HG02759 (cell line): ENCODE data around the gene AGMAT.
"Not testable (repeated sequence)": the region's sequence is repeated elsewhere in the genome, so short reads cannot be mapped to it uniquely, and the experiment has no call there.

ENCODE experiments used
- ATAC-seq: cut with Tn5 transposase; IDR thresholded peaks from one replicate; pipeline ENCODE4 v1.9.1; 2021; ENCODE audit warnings: mild to moderate bottlenecking, moderate library complexity; ENCODE audit not compliant: unreplicated experiment

The AGMAT gene

GRCh38 chr1:15616373-15617172 lies 31.7 kb upstream of the AGMAT start:
- ATAC-seq = peak; percentile 9

GRCh38 chr1:15610167-15610566 lies 25.3 kb upstream of the AGMAT start:
- ATAC-seq = no peak

GRCh38 chr1:15609631-15610030 lies 24.8 kb upstream of the AGMAT start:
- ATAC-seq = no peak

DNA sequence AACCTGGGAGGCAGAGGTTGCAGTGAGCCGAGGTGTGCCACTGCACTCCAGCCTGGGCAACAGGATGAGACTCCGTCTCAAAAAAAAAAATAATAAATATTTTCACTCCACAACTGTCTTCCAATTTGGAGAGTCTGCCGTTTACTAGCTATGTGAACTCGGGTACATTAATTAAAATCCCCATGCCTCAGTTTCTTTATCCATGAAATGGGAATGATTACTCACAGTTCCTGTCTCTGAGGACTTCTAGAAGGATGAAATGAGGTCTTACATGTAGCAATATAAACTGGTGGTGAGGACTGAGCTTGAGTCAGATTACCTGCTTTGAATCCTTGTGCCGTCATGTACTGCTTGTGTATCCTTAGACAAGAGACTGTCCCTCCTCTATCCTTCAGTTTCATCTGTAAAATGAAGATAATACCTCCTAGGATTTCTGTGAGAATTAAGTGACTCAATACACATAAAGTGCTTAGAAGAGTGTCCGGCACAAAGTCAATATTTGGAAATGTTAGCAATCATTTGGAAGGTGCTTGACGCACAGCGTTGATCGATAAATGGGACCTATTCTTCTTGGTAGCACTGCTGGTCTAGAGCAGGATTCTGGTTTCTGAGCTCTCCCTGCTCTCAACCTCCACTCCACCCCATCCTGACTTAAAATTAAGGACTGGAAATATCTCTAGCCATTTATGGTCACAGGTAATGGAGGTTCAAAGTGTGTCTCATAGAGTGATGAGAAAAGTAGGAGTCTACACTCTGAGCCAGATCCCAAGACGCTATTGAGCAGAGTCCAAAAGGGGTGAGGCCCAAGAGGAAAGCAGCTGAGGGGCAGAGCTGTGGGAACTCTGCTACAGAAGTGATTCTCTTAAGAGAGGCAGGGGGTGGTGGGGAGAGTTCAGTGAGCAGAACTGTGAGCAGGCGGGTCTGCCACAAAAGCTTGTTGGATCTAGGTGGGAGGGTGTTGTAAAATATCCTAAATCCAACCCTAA lies 20.8 kb upstream of the AGMAT start:
- no peak for ATAC-seq

DNA sequence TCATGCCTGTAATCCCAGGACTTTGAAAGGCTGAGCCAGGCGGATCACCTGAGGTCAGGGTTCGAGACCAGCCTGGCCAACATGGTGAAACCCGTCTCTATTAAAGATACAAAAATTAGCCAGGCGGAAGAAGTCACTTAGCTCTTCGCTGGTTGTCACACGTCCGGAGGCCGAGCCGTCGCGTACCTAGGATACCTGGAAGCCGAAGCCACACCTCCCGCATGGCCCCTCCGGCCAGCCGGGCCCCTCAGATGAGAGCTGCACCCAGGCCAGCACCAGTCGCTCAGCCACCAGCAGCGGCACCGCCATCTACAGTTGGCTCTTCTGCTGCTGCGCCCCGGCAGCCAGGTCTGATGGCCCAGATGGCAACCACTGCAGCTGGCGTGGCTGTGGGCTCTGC lies 19.5 kb upstream of the AGMAT start:
- not testable (repeated sequence) for ATAC-seq

DNA sequence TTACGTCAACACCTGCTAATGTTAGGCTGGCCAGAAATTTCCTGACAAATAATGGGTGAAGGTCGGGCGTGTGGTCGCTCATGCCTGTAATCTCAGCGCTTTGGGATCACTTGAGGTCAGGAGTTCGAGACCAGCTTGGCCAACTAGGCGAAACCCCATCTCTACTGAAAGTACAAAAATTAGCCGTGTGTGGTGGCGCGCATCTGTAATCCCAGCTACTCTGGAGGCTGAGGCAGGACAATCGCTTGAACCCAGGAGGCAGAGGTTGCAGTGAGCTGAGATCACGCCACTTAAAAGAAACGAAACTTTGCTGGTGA lies 19.1 kb upstream of the AGMAT start:
- ATAC-seq = not testable (repeated sequence)

GRCh38 chr1:15603050-15603965 lies 18.5 kb upstream of the AGMAT start:
- ATAC-seq = peak; percentile 97

DNA sequence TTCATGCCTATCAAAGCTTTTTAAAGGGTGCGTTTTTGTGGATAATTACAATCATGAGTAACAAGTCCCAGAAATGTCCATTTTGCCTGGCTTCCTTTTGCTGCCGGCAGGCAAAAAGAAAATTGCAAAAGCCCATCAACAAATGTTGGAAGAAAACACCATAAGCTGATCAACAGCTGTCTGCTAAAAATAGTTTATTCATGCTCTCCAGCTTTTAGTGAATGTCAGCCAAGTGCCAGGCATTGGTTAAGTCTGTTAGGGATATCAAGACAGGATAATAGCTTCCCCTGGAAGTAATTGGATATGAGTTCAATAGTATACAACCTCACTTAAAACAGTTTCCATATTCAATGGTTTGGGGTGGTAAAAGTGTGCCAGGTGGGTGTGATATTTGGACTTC lies 13.6 kb upstream of the AGMAT start:
- ATAC-seq = no peak

DNA sequence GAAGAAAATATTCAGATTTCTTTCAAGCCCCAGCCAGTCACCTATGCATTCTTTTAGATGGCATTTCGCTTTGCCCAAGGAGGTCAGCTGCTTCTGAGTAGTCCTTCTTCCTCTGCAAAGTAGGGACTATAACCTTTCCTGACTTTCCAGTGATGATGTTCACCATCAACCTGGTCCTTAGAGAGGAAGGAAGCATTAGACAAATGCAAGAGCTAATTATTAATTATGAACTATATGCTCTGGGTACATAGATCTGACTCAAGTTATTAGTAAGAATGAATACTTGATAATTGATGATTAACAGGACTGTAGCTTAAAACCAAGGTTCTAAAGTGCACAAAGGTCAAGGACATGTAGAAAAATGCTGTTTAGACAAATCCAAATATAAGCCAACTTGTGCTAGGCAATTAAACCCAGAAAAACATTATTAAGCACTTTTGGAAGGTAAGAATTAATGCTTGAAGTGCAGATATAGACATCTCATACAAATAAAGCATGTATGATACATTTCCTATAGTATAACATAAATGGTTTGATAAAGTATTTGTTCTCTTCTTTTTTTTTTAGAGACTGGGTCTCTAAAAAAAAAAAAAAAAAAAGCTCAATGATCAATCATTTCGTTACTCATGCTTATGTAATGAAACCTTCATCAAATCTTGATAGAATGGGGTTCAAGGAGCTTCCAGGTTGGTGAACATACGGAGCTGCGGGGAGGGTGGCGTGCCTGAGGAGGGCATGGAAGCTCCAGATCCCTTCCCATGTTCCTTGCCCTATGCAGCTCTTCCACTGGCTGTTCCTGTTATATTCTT lies 11.2 kb upstream of the AGMAT start:
- no peak for ATAC-seq

- ATAC-seq = no peak
Measured at GRCh38 chr1:15592285-15592684, 7.4 kb upstream of the AGMAT start.

GRCh38 chr1:15583016-15583706 lies 1.7 kb downstream of the AGMAT start:
- no peak for ATAC-seq

DNA sequence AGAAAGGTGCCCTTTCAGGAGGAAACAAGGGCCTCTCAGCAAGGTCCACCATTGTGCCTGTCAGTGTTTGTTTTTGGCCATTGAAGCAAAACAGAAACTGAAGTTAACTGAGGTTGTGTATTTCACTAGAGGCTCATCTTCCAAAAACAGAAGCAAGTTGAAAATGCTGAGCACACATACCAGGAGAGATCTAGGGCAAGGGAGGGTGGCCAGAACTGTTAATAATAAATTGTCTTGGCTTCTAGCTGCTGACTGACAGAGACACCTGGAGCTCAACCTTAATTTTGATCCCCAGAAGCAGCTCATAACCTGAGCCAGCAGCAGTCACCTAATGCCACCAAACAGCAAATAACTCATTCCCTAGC lies 5.2 kb downstream of the AGMAT start:
- ATAC-seq = no peak

DNA sequence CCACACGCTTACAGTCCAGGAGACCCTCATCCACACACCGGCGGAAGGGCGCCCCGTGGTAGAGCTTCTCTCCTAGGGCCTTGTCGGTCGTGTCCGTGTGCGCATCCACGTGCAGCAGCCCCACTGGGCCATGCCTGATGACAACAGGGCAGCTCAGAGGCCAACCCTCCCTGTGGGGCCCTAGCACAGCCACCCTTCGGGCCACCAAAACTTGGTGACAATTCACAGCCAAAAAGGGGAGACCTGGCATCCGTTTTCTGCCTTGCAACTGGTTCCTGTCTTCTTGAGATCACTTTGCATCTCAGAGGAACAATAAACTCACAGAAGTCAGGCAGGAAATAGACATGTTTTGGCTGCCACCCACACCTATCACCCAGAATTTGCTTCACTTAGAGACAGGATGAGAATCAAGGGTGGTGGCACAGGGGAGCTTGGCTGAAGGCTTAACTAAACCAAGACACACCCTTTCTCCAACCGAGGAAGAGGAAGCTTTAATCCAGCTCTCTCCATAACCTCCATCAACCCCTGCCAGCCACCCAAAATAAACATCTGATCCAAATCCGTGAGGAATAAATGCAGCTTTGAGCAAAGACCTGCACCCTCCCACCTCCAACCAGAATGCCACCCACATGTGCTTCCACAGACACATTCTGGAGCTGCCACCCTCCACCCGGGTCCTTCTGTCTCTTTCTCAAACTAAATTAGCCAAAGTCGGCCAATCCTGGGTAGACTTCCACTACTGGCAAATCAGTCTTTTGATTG lies 5.7 kb downstream of the AGMAT start:
- ATAC-seq = no peak

- ATAC-seq = no peak
Measured at GRCh38 chr1:15577691-15578090, 7.2 kb downstream of the AGMAT start.

GRCh38 chr1:15575549-15576150 lies 9.2 kb downstream of the AGMAT start:
- ATAC-seq = no peak

DNA sequence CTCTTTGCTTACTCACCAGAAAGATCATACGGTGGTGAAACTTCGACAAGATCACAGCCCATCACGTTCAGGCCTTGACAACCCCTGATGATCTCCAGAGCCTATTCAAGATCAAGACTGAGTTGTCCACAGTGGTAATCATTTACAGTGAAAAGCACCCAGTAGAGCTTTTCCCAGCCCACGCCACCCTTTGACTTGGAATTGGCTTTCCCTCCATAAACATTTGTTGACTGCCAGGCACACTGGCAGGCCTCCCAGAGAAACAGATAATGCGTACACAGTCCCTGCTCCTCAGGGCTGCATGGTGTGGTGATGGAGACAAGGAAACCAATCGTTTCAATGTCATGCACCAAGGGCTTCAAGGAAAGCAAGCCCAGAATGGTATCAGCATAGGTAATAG lies 10.1 kb downstream of the AGMAT start:
- ATAC-seq = no peak

- no peak for ATAC-seq
Measured at GRCh38 chr1:15573477-15573876, 11.4 kb downstream of the AGMAT start.

GRCh38 chr1:15571266-15571665 lies 13.6 kb downstream of the AGMAT start:
- ATAC-seq = no peak
